Tibial artery (tissue), 4 donors: ENCODE results near the gene TMEM132A.

ENCODE experiments used
- DNase-seq, 2 donors: peaks; one replicate each; pipeline ENCODE4 v3.0.0-alpha.2; 2019
- H3K27ac ChIP-seq, 2 donors: fragments of 200-600 bp; sonication (generic) in 1 of 2; 1 replicate in 1 of 2; 2 replicates in 1 of 2; pipeline ENCODE4 v1.5.1; 2018 to 2019; ENCODE audit warnings: mild to moderate bottlenecking in 1 of 2
- H3K27me3 ChIP-seq, 2 donors: fragments of 200-600 bp; sonication (generic) in 1 of 2; one replicate each; pipeline versions ENCODE4 v1.5.1 to v1.6.0; 2016 to 2019
- H3K36me3 ChIP-seq, 3 donors: fragments of 200-600 bp; sonication (generic) in 2 of 3; one replicate each; pipeline ENCODE4 v1.5.1; 2016 to 2019; ENCODE audit warnings: mild to moderate bottlenecking in 2 of 3
- H3K4me1 ChIP-seq, 4 donors: fragments of 200-600 bp; sonication (generic) in 2 of 4; 1 replicate in 3 of 4; 2 replicates in 1 of 4; pipeline ENCODE4 v1.5.1; 2016 to 2019
- H3K4me3 ChIP-seq, 2 donors: fragments of 200-600 bp; sonication (generic) in 1 of 2; 1 replicate in 1 of 2; 2 replicates in 1 of 2; pipeline ENCODE4 v1.5.1; 2018 to 2019; ENCODE audit warnings: mild to moderate bottlenecking in 2 of 2
- H3K9me3 ChIP-seq, 3 donors: fragments of 200-600 bp; sonication (generic) in 1 of 3; one replicate each; pipeline ENCODE4 v1.5.1; 2016 to 2019
- CTCF ChIP-seq, 2 experiments: fragments of 200-600 bp in 1 of 2; fragments of 450-650 bp in 1 of 2; IDR thresholded peaks; one replicate each; pipeline ENCODE4 v1.5.1; 2017 to 2019; ENCODE audit warnings: antibody characterized with exemption in 2 of 2, mild to moderate bottlenecking in 1 of 2, moderate library complexity in 1 of 2
- intact Hi-C: fragments of 100-400 bp; cut with DNase I; formaldehyde crosslinking; loops from one replicate; pipeline ENCODE4 v1.15.0; 2023; ENCODE audit warnings: low total_unique reads

TMEM132A gene

GRCh38 chr11:60928563-60929001 lies 4.3 kb downstream of the TMEM132A start:
- H3K4me1 ChIP-seq = peaks cover 0 to 20% (median 18%) of the 10 kb centered on the region in 4 donors
- no peak overlapping the region for H3K4me3 ChIP-seq
- no peak for DNase-seq
- TF ChIP-seq CTCF (IDR thresholded peaks at IDR 0.05) = no peak
- H3K27ac ChIP-seq = no peak overlapping the region
- no peaks in the 10 kb centered on the region for H3K36me3 ChIP-seq
- no peaks in the 10 kb centered on the region for H3K9me3 ChIP-seq
- H3K27me3 ChIP-seq = peaks cover 0 to 22% of the 10 kb centered on the region in 2 donors
- intact Hi-C loops = loop anchor here (10.0 kb wide), 1 partner anchor 196 kb away; no protein-coding TSS in a partner anchor

- intact Hi-C loops = loop anchor here (10.0 kb wide), 1 partner anchor 195 kb away; no protein-coding TSS in a partner anchor
- H3K27me3 ChIP-seq = peaks cover 0 to 13% of the 10 kb centered on the region in 2 donors
- H3K4me1 ChIP-seq = peaks cover 0 to 8% (median 6%) of the 10 kb centered on the region in 4 donors
- TF ChIP-seq CTCF (IDR thresholded peaks at IDR 0.05) = no peak
- no peak overlapping the region for H3K4me3 ChIP-seq
- DNase-seq = no peak
- no peaks in the 10 kb centered on the region for H3K36me3 ChIP-seq
- H3K9me3 ChIP-seq = no peaks in the 10 kb centered on the region
- no peak overlapping the region for H3K27ac ChIP-seq
Observed at GRCh38 chr11:60929764-60930163, 5.5 kb downstream of the TMEM132A start.

GRCh38 chr11:60930394-60930793 lies 6.1 kb downstream of the TMEM132A start:
- no peak for DNase-seq
- Histone ChIP-seq H3K9me3 (no peaks in the 10 kb centered on the region), H3K36me3 (no peaks in the 10 kb centered on the region), H3K4me1 (peaks cover 0 to 2% (median under 1%) of the 10 kb centered on the region in 4 donors), H3K4me3 (no peak overlapping the region), H3K27ac (no peak overlapping the region), H3K27me3 (peaks cover 0 to 9% of the 10 kb centered on the region in 2 donors)
- intact Hi-C loops = no loop called here
- TF ChIP-seq CTCF (IDR thresholded peaks at IDR 0.05) = no peak

GRCh38 chr11:60931917-60932316 lies 7.7 kb downstream of the TMEM132A start:
- Histone ChIP-seq H3K36me3 (peaks cover 0 to 8% (median 0%) of the 10 kb centered on the region in 3 donors), H3K4me3 (no peak overlapping the region), H3K27me3 (peaks cover 0 to 9% of the 10 kb centered on the region in 2 donors), H3K27ac (no peak overlapping the region), H3K9me3 (no peaks in the 10 kb centered on the region), H3K4me1 (no peaks in the 10 kb centered on the region)
- no peak for DNase-seq
- intact Hi-C loops = no loop called here
- no peak for TF ChIP-seq CTCF (IDR thresholded peaks at IDR 0.05)

- Histone ChIP-seq H3K27ac (no peak overlapping the region), H3K4me3 (no peak overlapping the region), H3K4me1 (no peaks in the 10 kb centered on the region), H3K36me3 (peaks cover 0 to 14% (median 4%) of the 10 kb centered on the region in 3 donors), H3K27me3 (peaks cover 0 to 9% of the 10 kb centered on the region in 2 donors), H3K9me3 (no peaks in the 10 kb centered on the region)
- intact Hi-C loops = no loop called here
- no peak for DNase-seq
- TF ChIP-seq CTCF (IDR thresholded peaks at IDR 0.05) = no peak
Observed at GRCh38 chr11:60932605-60933356, 8.5 kb downstream of the TMEM132A start.
